Measurements from ENCODE around the gene GDAP2.

GDAP2 gene

GRCh38 chr1:117886101-117886795 is 43.2 kb downstream of the GDAP2 start:
- Histone ChIP-seq H3K4me3 (ENCODE audit: low read depth, low read length) (no peak overlapping the region), H3K27me3 (no peaks in the 10 kb centered on the region), H3K36me3 (no peaks in the 10 kb centered on the region; the same call in 1 of the 2 replicates), H3K4me1 (no peaks in the 10 kb centered on the region), H3K9me3 (no peaks in the 10 kb centered on the region)
- no peak for DNase-seq
- no peak for TF ChIP-seq CTCF (IDR thresholded peaks at IDR 0.05; ENCODE audit: low read depth, low read length)

GRCh38 chr1:117883616-117884015 is 45.8 kb downstream of the GDAP2 start:
- H3K27me3 ChIP-seq, result no peaks in the 10 kb centered on the region
- H3K9me3 ChIP-seq, result no peaks in the 10 kb centered on the region
- H3K4me3 ChIP-seq (ENCODE audit: low read depth, low read length), result no peak overlapping the region
- H3K4me1 ChIP-seq, result no peaks in the 10 kb centered on the region
- no peak for TF ChIP-seq CTCF (IDR thresholded peaks at IDR 0.05; ENCODE audit: low read depth, low read length)
- no peak for DNase-seq
- no peaks in the 10 kb centered on the region; the same call in 1 of the 2 replicates for H3K36me3 ChIP-seq

GRCh38 chr1:117879284-117879683 is 50.1 kb downstream of the GDAP2 start:
- no peak for TF ChIP-seq CTCF (IDR thresholded peaks at IDR 0.05; ENCODE audit: low read depth, low read length)
- H3K4me3 ChIP-seq (ENCODE audit: low read depth, low read length), result no peak overlapping the region
- peaks cover 5% of the 10 kb centered on the region; the same call in 1 of the 2 replicates for H3K36me3 ChIP-seq
- no peak for DNase-seq
- no peaks in the 10 kb centered on the region for H3K27me3 ChIP-seq
- H3K9me3 ChIP-seq, result no peaks in the 10 kb centered on the region
- H3K4me1 ChIP-seq, result no peaks in the 10 kb centered on the region

- Histone ChIP-seq H3K27me3 (no peaks in the 10 kb centered on the region), H3K4me3 (ENCODE audit: low read depth, low read length) (no peak overlapping the region), H3K4me1 (no peaks in the 10 kb centered on the region), H3K9me3 (no peaks in the 10 kb centered on the region), H3K36me3 (peaks cover 5% of the 10 kb centered on the region; the same call in 1 of the 2 replicates)
- no peak for TF ChIP-seq CTCF (IDR thresholded peaks at IDR 0.05; ENCODE audit: low read depth, low read length)
- no peak for DNase-seq
These were observed 51.6 kb downstream of the GDAP2 start for GRCh38 chr1:117877823-117878222.

- DNase-seq, result no peak
- H3K27me3 ChIP-seq, result no peaks in the 10 kb centered on the region; the same call in 1 of the 2 replicates
- no peaks in the 10 kb centered on the region for H3K9me3 ChIP-seq
- no peak for TF ChIP-seq CTCF (IDR thresholded peaks at IDR 0.05; ENCODE audit: low read depth, low read length)
- no peak overlapping the region for H3K4me3 ChIP-seq (ENCODE audit: low read depth, low read length)
- H3K4me1 ChIP-seq, result no peaks in the 10 kb centered on the region
- H3K36me3 ChIP-seq, result peaks cover 5% of the 10 kb centered on the region
These were observed 58.4 kb downstream of the GDAP2 start for GRCh38 chr1:117871013-117871412.

GRCh38 chr1:117861694-117862093 is 67.7 kb downstream of the GDAP2 start:
- no peaks in the 10 kb centered on the region for H3K27me3 ChIP-seq
- no peak for TF ChIP-seq CTCF (IDR thresholded peaks at IDR 0.05; ENCODE audit: low read depth, low read length)
- no peaks in the 10 kb centered on the region for H3K9me3 ChIP-seq
- no peak for DNase-seq
- H3K4me1 ChIP-seq, result no peaks in the 10 kb centered on the region
- peaks cover 9% of the 10 kb centered on the region for H3K36me3 ChIP-seq
- H3K4me3 ChIP-seq (ENCODE audit: low read depth, low read length), result no peak overlapping the region

Measured in BE2C (cell line).